Measurements from ENCODE around the gene APOB. TPM values are rescaled to one million over a fixed set of nuclear protein-coding genes. Genes with fewer than 3 reads are reported as not detected.

Gene APOB
- total and polyA plus RNA-seq, 2 of the 13 experiments (the other 11 are each of a cell fraction or from before 2014, with no cell fraction given) = 1,569 to 2,515 TPM

- TF ChIP-seq HNF1A (IDR thresholded peaks at IDR 0.05; ENCODE audit: low read depth) = no peak
- 0 out of 2 replicates have a peak, but pooled peaks have one; percentile 21 for TF ChIP-seq HNF1A (CRISPR knock-in tag; IDR thresholded peaks at IDR 0.05; ENCODE audit: borderline replicate concordance)
- no peak for TF ChIP-seq ZNF597 (CRISPR knock-in tag; IDR thresholded peaks at IDR 0.05)
- TF ChIP-seq POLR2AphosphoS5 (IDR thresholded peaks at IDR 0.05; ENCODE audit: low read depth, low read length) = peak; percentile 50
- no peak for TF ChIP-seq MTERF4 (CRISPR knock-in tag; IDR thresholded peaks at IDR 0.05)
- no peak; the same call in 1 of the 2 replicates for TF ChIP-seq RERE (CRISPR knock-in tag; IDR thresholded peaks at IDR 0.05; ENCODE audit: low read depth)
- no peak for TF ChIP-seq MIER3 (CRISPR knock-in tag; IDR thresholded peaks at IDR 0.05; ENCODE audit: borderline replicate concordance)
- TF ChIP-seq MXD1 (CRISPR knock-in tag; IDR thresholded peaks at IDR 0.05) = no peak
- TF ChIP-seq SOX6 (IDR thresholded peaks at IDR 0.05) = no peak
- TF ChIP-seq SOX6 (CRISPR knock-in tag; IDR thresholded peaks at IDR 0.05) = peak; percentile 84
- TF ChIP-seq ZSCAN20 (CRISPR knock-in tag; IDR thresholded peaks at IDR 0.05; ENCODE audit: borderline replicate concordance) = no peak
- TF ChIP-seq POGZ (CRISPR knock-in tag; IDR thresholded peaks at IDR 0.05) = 0 out of 2 replicates have a peak, but pooled peaks have one; percentile 35
- no peak for TF ChIP-seq YEATS2 (CRISPR knock-in tag; IDR thresholded peaks at IDR 0.05; ENCODE audit: borderline replicate concordance)
- no peak for TF ChIP-seq ATF1 (CRISPR knock-in tag; IDR thresholded peaks at IDR 0.05)
- TF ChIP-seq SMAD1 (CRISPR knock-in tag; IDR thresholded peaks at IDR 0.05; ENCODE audit: borderline replicate concordance, low read depth) = no peak
- no peak for TF ChIP-seq CEBPG (CRISPR knock-in tag; IDR thresholded peaks at IDR 0.05)
- TF ChIP-seq ZMAT5 (CRISPR knock-in tag; IDR thresholded peaks at IDR 0.05; ENCODE audit: borderline replicate concordance, low read depth) = no peak
Measured at GRCh38 chr2:21038403-21039073, 5.3 kb downstream of the APOB start (continued).

Data from HepG2 (cell line).